ENCODE results near the gene TUBA3D.
A peak's percentile ranks its signal among the peaks of the same experiment; 100 is the strongest.
"Not testable (repeated sequence)": the region's sequence is repeated elsewhere in the genome, so short reads cannot be mapped to it uniquely, and the experiment has no call there.

Gene TUBA3D

GRCh38 chr2:131483981-131484820, 8.3 kb downstream of the TUBA3D start:
- DNase-seq (ENCODE audit: low read depth, low spot score): not testable (repeated sequence)

- not testable (repeated sequence) for DNase-seq (ENCODE audit: low read depth, low spot score)
Observed at GRCh38 chr2:131484906-131485460, 9.1 kb downstream of the TUBA3D start.

- DNase-seq (ENCODE audit: low read depth, low spot score): not testable (repeated sequence)
Observed at GRCh38 chr2:131486201-131486902, 10.4 kb downstream of the TUBA3D start.

- no peak for DNase-seq (ENCODE audit: low read depth, low spot score)
Observed at GRCh38 chr2:131488306-131489205, 12.6 kb downstream of the TUBA3D start.

- not testable (repeated sequence) for DNase-seq (ENCODE audit: low read depth, low spot score)
Observed at GRCh38 chr2:131490616-131491468, 14.9 kb downstream of the TUBA3D start.

GRCh38 chr2:131491469-131491836, 15.5 kb downstream of the TUBA3D start:
- not testable (repeated sequence) for DNase-seq (ENCODE audit: low read depth, low spot score)

GRCh38 chr2:131492015-131492417, 16.1 kb downstream of the TUBA3D start, which contains the start of gene MZT2A:
Gene MZT2A, minus strand, starts transcription at chr2:131492397. Its CDS starts 21 bp downstream, at chr2:131492376.
- peak; percentile 15 for DNase-seq (ENCODE audit: low read depth, low spot score)

- DNase-seq (ENCODE audit: low read depth, low spot score): peak; percentile 84
Observed at GRCh38 chr2:131492418-131493198, 16.7 kb downstream of the TUBA3D start.

- DNase-seq (ENCODE audit: low read depth, low spot score): no peak
Observed at GRCh38 chr2:131493199-131493968, 17.5 kb downstream of the TUBA3D start.

GRCh38 chr2:131495506-131495905, 19.6 kb downstream of the TUBA3D start:
- DNase-seq (ENCODE audit: low read depth, low spot score): not testable (repeated sequence)

GRCh38 chr2:131498321-131498973, 22.5 kb downstream of the TUBA3D start:
- not testable (repeated sequence) for DNase-seq (ENCODE audit: low read depth, low spot score)

- DNase-seq (ENCODE audit: low read depth, low spot score): not testable (repeated sequence)
Observed at GRCh38 chr2:131503587-131503986, 27.7 kb downstream of the TUBA3D start.

GRCh38 chr2:131504082-131504750, 28.3 kb downstream of the TUBA3D start:
- DNase-seq (ENCODE audit: low read depth, low spot score): not testable (repeated sequence)

- no peak for DNase-seq (ENCODE audit: low read depth, low spot score)
Observed at GRCh38 chr2:131509615-131510014, 33.7 kb downstream of the TUBA3D start.

- not testable (repeated sequence) for DNase-seq (ENCODE audit: low read depth, low spot score)
Observed at GRCh38 chr2:131511291-131511968, 35.5 kb downstream of the TUBA3D start.

- DNase-seq (ENCODE audit: low read depth, low spot score): not testable (repeated sequence)
Observed at GRCh38 chr2:131511969-131512870, 36.3 kb downstream of the TUBA3D start.

Measured in activated CD4-positive, CD25-positive, alpha-beta regulatory T cell treated with anti-CD3 and anti-CD28 coated beads, Interleukin-2, amount 50 U/mL, for 16 hours (primary cell).